M059J (cell line): ENCODE results near the gene KCNAB2. TPM values are rescaled to one million over a fixed set of nuclear protein-coding genes. Genes with fewer than 3 reads are reported as not detected.

ENCODE experiments used
- DNase-seq: peaks from one replicate; pipeline ENCODE4 v3.0.0-alpha.2; 2012; ENCODE audit warnings: low read depth
- total RNA-seq: library from RNA; depleted of rRNA; stranded (reverse); fragments of >200 nt; shearing (Covaris generic); gene quantifications from 2 replicates; pipeline ENCODE4 v1.2.3, GENCODE V29; 2014

Gene KCNAB2
- total RNA-seq, 1 experiment from 2014 or later = 13.7 TPM

DNA sequence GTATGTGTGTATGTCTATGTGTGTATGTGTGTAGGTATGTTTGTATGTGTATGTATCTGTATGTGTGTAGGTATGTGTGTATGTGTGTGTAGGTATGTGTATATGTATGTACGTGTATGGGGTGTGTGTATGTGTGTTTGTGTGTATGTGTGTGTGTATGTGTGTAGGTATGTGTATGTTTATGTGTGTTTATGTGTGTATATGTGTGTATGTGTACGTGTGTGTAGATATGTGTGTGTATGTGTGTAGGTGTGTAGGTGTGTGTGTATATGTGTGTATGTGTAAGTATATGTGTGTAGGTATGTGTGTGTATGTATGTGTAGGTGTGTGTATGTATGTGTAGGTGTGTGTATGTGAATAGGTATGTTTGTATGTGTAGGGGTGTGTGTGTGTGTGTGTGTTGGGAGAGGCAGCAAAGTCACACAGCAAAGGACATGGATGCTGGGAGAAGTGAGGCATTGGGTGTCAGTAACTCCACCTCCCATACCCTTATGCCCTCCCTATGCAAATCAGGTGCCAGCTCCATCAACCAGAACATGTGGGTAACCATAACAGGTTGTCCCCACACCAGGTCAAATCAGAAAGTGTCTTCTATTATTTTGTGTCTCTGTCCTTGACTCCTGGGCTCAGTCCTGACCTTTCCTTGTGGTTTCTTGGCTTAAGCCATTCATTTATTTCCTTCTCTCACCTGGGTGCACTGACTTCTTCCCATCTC is 15.0 kb upstream of the KCNAB2 start:
- DNase-seq = no peak

DNA sequence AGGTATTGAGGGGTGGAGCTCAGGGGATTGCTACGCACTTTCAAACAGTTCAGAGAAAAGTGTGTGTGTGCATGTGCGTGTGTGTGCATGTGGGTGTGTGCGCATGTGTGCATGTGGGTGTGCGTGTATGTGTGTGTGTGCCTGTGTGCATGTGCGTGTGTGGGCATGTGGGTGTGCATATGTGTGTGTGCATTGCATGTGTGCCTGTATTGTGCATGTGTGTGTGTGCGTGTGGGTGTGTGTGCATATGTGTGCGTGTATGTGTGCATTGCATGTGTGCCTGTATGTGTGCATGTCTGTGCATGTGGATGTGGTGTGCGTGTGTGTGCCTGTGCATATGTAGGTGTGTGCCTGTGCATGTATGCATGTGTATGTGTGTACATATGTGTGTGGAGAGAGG is 12.6 kb upstream of the KCNAB2 start:
- no peak for DNase-seq

- peak; percentile 18 for DNase-seq
These were observed 11.5 kb upstream of the KCNAB2 start for GRCh38 chr1:6033986-6034749.

DNA sequence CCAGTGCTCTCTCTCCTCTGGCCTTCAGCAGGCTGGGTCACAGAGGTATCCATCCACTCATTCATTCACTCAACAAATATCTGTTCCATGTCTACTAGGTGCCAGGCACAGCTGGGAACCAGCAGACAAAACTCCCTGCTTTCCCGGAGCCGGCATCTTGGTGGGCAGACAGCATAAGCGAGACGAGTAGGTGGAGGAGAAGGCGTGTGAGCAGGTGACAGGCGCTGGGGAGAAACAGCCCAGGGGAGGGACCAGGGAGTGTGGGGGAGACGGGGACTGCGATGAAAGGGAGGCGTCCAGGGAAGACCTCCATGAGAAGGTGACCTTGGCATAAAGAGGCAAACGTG is 11.0 kb upstream of the KCNAB2 start:
- DNase-seq = no peak

- no peak for DNase-seq
These were observed 10.4 kb upstream of the KCNAB2 start for GRCh38 chr1:6035303-6035702.

- DNase-seq = no peak
These were observed 10.0 kb upstream of the KCNAB2 start for GRCh38 chr1:6035719-6036118.

GRCh38 chr1:6037338-6037762 is 8.3 kb upstream of the KCNAB2 start:
- DNase-seq = peak; percentile 76

GRCh38 chr1:6038603-6039002 is 7.1 kb upstream of the KCNAB2 start:
- DNase-seq = no peak

GRCh38 chr1:6039031-6039430 is 6.7 kb upstream of the KCNAB2 start:
- no peak for DNase-seq

DNA sequence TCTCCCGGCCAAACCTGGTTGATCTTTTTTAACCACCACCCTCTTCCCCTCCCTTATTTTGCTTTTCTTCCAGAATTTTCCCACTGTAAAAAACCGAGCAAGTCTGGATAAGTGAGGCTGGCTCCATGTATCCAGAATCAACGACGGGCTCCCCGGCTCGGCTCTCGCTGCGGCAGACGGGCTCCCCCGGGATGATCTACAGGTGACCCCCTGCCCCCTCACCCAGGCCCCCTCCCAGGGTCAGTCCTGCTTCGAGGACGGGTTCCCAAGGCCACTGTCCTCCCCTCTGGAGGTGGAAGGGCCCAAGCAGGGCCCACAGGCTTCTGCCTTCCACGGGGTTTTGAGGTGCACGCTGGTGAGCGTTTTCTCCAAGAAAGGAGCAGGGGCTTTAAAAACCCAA is 5.2 kb upstream of the KCNAB2 start:
- no peak for DNase-seq

DNA sequence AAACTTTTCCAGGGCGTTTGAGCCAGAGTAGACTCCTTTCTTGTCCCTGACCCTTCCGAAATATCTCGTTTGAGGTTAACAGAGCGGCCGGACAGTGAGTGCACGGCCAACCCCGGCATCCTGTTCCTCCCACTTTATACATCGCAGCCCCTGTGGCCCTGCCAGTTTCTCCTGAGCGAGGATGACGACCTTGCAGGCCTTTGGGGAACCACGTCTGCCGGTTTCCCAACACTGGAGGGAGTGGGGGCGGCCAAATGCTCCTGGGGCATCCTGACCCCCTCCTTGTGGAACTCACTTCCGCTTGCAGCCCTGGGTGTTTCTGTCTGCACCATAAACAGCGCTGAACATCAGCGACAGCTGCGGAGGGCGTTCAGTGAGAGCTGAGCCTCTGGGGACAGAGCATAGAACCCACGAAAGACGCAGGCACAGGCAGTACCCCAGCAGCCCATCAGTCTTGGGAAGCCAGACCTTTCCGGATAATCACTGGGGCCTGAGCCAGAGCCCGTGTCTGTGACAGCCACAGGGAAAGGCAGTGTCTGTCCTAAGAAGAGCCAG is 4.8 kb upstream of the KCNAB2 start:
- no peak for DNase-seq

GRCh38 chr1:6041432-6042062 is 4.1 kb upstream of the KCNAB2 start:
- peak; percentile 19 for DNase-seq

GRCh38 chr1:6043561-6043960 is 2.1 kb upstream of the KCNAB2 start:
- DNase-seq = no peak

DNA sequence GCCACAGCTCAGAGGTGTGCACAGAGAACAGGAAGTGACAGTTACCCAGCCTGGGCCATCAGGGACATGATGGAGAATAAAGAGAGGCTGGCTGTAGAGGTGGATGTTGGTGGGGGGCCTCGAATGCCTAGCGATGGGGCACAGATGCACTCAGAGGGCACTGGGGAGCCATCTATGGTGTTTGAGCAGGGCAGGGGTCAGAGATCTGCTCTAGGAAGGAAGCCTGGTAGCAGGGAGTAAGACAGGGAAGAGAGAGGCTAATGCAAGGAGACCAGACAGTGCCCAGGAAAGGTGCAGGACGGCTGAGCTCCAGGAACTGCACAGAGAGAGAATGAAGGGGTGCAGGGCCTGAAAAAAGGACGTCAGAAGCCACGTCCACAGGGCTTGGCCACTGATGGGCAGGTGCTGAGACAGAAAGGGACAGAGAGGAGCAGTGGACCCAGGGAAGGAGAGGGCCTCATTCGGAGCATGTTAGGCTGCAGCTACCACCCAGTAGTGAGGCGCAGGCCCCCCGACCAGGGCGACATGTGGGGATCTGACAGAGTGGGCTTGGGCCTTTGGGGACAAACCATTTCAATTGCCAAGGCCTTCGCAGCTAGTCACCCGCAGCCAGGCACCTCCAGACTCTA is 1.1 kb upstream of the KCNAB2 start:
- no peak for DNase-seq

DNA sequence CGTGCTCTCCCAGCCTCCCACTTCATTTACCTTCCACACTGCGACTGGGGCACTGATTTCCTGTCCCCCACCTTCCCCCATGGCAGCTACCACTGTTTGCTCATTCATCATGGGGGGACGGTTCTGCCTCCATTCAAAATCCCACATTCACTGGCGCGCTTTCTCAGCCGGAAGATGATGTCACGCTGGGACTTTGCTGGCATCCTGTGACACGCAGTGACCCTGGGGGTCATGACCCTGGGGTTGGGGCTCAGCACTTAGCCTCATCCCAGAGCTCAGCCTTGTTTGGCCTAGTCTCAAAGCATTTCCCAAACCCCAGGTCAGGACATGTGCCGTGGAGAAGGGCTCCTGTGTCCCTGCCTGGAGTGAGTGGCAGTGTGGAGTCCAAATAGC is 582 bp upstream of the KCNAB2 start:
- no peak for DNase-seq

DNA sequence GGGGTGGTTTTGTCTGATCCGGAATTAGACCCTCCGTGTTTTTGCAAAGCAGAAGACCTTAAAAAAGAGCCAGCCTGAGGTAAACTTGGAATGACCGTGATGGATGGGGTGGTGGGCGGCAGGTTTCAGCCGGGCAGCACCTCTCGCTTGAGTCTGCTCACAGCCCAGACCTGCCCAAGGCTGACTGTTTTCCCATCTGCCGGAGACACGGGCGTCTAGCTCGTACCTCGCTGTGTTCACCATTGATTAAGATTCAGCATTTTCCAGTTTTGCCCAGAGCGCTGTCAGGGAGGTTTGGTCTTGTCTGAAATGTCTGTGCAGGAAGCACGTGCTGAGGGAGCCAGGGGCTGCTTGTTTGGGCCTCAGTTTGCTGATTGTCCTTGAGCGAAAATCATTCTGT is 591 bp downstream of the KCNAB2 start:
- DNase-seq = no peak

- peak; percentile 58 for DNase-seq
These were observed 2.6 kb downstream of the KCNAB2 start for GRCh38 chr1:6048179-6048867.

DNA sequence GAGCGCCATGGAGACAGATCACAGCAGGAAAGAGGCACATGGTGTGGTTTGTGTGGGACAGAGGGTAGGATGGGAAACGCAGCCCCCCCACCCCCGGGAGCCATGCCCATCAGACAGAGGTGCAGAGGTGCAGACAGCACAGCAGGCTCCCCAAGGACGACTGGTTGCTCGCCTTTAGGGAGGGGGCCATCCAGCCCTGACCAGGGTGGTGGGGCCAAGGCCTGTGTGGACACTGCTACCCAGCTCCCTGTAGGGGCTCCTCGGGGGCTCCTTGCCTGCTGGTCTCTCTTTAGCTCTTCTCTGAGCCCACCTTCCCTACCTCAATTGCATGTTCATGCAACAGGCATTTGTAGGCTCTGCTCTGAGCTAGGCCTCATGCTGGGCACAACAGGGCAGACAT is 3.7 kb downstream of the KCNAB2 start:
- no peak for DNase-seq

DNA sequence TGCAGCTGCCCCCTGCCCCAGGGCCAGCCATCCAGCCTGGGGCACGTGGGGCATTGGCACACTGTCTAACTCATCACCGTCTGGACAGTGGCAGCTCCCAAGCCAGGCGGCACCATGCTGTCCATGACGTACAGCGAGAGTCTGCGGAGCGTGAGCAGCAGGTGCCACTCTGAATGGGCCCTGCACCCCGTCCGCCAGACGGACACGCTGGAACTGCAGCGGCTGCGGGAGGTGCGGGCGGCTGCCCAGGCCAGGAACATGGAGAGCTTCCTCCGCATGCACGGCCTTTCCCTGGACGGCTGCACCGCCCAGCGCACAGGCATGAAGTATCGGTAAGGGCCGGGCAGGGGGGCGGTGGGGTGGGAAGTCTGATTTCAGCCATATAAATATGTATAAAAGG is 5.7 kb downstream of the KCNAB2 start:
- DNase-seq = no peak

DNA sequence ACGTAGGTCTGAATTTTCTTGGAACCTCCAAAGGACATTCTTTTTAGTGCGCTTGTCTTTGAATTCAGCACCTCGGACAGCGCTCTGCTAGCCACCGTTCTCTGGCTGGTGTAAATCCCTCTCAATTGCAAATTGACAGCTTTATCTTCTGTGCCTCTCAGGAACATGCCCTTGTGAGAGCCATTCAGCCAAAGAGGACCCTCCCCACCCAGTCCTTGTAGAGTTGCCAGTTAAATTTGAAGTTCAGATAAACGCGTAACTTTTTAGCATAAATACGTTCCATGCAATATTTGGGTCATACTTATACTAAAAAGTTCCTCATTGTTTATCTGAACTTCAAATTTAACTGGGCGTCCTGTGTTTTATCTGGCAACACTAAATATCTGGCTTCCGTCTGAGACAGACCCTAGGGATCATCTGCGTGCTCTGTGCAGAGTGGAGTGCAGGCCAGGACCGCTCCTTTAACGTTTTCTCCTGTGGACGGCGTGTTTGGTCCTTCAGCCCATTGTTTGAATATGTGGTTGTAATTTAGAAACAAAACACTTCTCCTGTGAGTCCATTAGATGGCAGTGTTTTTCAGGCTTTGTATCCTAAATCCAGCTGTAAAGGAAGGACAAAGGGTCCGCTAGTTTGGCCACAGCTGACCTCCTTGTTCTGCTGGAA is 7.0 kb downstream of the KCNAB2 start:
- DNase-seq = peak; percentile 63

GRCh38 chr1:6053206-6053546 is 7.5 kb downstream of the KCNAB2 start:
- DNase-seq = no peak
